SK-N-SH treated with all-trans-retinoic acid at 6 μM for 48 hours (cell line): ENCODE results near the gene QPCT.

Source experiments
- ARNTL ChIP-seq: fragments of 450-650 bp; formaldehyde crosslinking; IDR thresholded peaks from 2 replicates; pipeline ENCODE4 v1.5.0; 2020; ENCODE audit warnings: low read depth, mild to moderate bottlenecking, moderate library complexity, borderline replicate concordance
- BACH2 ChIP-seq: fragments of 250-450 bp; sonication (Bioruptor Pico); IDR thresholded peaks from 2 replicates; pipeline ENCODE4 v1.9.0; 2021; ENCODE audit warnings: mild to moderate bottlenecking, borderline replicate concordance
- CSDC2 ChIP-seq: fragments of 250-450 bp; sonication (Bioruptor Pico); IDR thresholded peaks from 2 replicates; pipeline ENCODE4 v1.5.0; 2020; ENCODE audit warnings: mild to moderate bottlenecking, moderate library complexity
- CSRNP3 ChIP-seq: fragments of 250-450 bp; sonication (Bioruptor Pico); IDR thresholded peaks from 2 replicates; pipeline ENCODE4 v1.5.1; 2021; ENCODE audit warnings: mild to moderate bottlenecking, moderate library complexity
- RARB ChIP-seq: fragments of 250-450 bp; sonication (Bioruptor Pico); IDR thresholded peaks from 2 replicates; pipeline ENCODE4 v1.8.0; 2021; ENCODE audit warnings: mild to moderate bottlenecking, moderate library complexity
- TCF4 ChIP-seq: fragments of 250-450 bp; sonication (Bioruptor Pico); IDR thresholded peaks from 2 replicates; pipeline ENCODE4 v1.8.0; 2021; ENCODE audit warnings: mild to moderate bottlenecking, moderate library complexity, borderline replicate concordance
- ZNF70 ChIP-seq: fragments of 450-650 bp; formaldehyde crosslinking; IDR thresholded peaks from 2 replicates; pipeline ENCODE4 v1.5.0; 2020; ENCODE audit warnings: mild to moderate bottlenecking, moderate library complexity
- TF ChIP-seq, protein P1 (sequence below): fragments of 250-450 bp; sonication (Bioruptor Pico); IDR thresholded peaks from 2 replicates; pipeline ENCODE4 v1.8.0; 2020; ENCODE audit warnings: mild to moderate bottlenecking, moderate library complexity, borderline replicate concordance

- TF ChIP-seq RARB (CRISPR knock-in tag) (no peak), BACH2 (CRISPR knock-in tag) (no peak), ARNTL (CRISPR knock-in tag) (no peak), TCF4 (CRISPR knock-in tag) (no peak), CSRNP3 (CRISPR knock-in tag) (no peak), ZNF70 (CRISPR knock-in tag) (no peak), CSDC2 (no peak)
- TF ChIP-seq, protein P1, sequence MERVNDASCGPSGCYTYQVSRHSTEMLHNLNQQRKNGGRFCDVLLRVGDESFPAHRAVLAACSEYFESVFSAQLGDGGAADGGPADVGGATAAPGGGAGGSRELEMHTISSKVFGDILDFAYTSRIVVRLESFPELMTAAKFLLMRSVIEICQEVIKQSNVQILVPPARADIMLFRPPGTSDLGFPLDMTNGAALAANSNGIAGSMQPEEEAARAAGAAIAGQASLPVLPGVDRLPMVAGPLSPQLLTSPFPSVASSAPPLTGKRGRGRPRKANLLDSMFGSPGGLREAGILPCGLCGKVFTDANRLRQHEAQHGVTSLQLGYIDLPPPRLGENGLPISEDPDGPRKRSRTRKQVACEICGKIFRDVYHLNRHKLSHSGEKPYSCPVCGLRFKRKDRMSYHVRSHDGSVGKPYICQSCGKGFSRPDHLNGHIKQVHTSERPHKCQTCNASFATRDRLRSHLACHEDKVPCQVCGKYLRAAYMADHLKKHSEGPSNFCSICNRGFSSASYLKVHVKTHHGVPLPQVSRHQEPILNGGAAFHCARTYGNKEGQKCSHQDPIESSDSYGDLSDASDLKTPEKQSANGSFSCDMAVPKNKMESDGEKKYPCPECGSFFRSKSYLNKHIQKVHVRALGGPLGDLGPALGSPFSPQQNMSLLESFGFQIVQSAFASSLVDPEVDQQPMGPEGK = no peak
Measured at GRCh38 chr2:37325625-37326071, 18.8 kb upstream of the QPCT start.
